NCI-H1092 (cell line): Measurements from ENCODE around the gene MIF4GD.
"Not testable (repeated sequence)": the region's sequence is repeated elsewhere in the genome, so short reads cannot be mapped to it uniquely, and the experiment has no call there.

Experiments
- DNase-seq: peaks from one replicate; lab custom pipeline; 2025; lab: John Stamatoyannopoulos, UW

MIF4GD gene

GRCh38 chr17:75270966-75271232, at the start of gene MIF4GD:
Gene MIF4GD, minus strand, starts transcription at chr17:75271231. Its CDS starts 1,036 bp downstream, at chr17:75270195.
- no peak for DNase-seq

GRCh38 chr17:75319904-75320691, 49.1 kb upstream of the MIF4GD start:
- DNase-seq = no peak

GRCh38 chr17:75318615-75319222, 47.7 kb upstream of the MIF4GD start:
- DNase-seq = no peak

- no peak for DNase-seq
These were observed 47.2 kb upstream of the MIF4GD start for GRCh38 chr17:75318211-75318610.

- no peak for DNase-seq
These were observed 46.6 kb upstream of the MIF4GD start for GRCh38 chr17:75317671-75318070.

- DNase-seq = no peak
These were observed 45.2 kb upstream of the MIF4GD start for GRCh38 chr17:75316253-75316652.

GRCh38 chr17:75315541-75316243, 44.7 kb upstream of the MIF4GD start:
- DNase-seq = no peak

GRCh38 chr17:75313941-75314551, 43.0 kb upstream of the MIF4GD start:
- no peak for DNase-seq

GRCh38 chr17:75308732-75309629, 38.0 kb upstream of the MIF4GD start:
- DNase-seq = no peak

- no peak for DNase-seq
These were observed 37.1 kb upstream of the MIF4GD start for GRCh38 chr17:75307957-75308731.

- no peak for DNase-seq
These were observed 30.6 kb upstream of the MIF4GD start for GRCh38 chr17:75301502-75302206.

- DNase-seq = no peak
These were observed 30.0 kb upstream of the MIF4GD start for GRCh38 chr17:75301049-75301448.

- DNase-seq = no peak
These were observed 29.2 kb upstream of the MIF4GD start for GRCh38 chr17:75300280-75300679.

GRCh38 chr17:75295201-75296158, 24.4 kb upstream of the MIF4GD start:
- no peak for DNase-seq

GRCh38 chr17:75292810-75293448, 21.9 kb upstream of the MIF4GD start:
- not testable (repeated sequence) for DNase-seq

GRCh38 chr17:75289832-75290337, 18.9 kb upstream of the MIF4GD start:
- DNase-seq = no peak

- DNase-seq = peak; percentile 96
These were observed 18.2 kb upstream of the MIF4GD start, which contains the start of gene SLC25A19 for GRCh38 chr17:75289115-75289831. Gene SLC25A19, minus strand, starts transcription at chr17:75289433. Its CDS starts 2,669 bp downstream, at chr17:75286764.

GRCh38 chr17:75288770-75289114, 17.7 kb upstream of the MIF4GD start:
- no peak for DNase-seq
